NCI-H2107 (cell line): ENCODE results near the gene SEPTIN1.

ENCODE experiments used
- DNase-seq: peaks from one replicate; lab custom pipeline; 2025; lab: John Stamatoyannopoulos, UW

Gene SEPTIN1

GRCh38 chr16:30382111-30382881 lies at the start of gene SEPTIN1:
Gene SEPTIN1 (minus strand): TSS chr16:30382561. CDS start chr16:30382542, 19 bp downstream.
- DNase-seq: no peak

GRCh38 chr16:30430428-30430970 lies 48.1 kb upstream of the SEPTIN1 start:
- no peak for DNase-seq

- peak; percentile 98 for DNase-seq
These were observed 47.5 kb upstream of the SEPTIN1 start, which contains the start of gene DCTPP1 for GRCh38 chr16:30429678-30430427. Gene DCTPP1 (minus strand): TSS chr16:30430030. CDS start chr16:30429980, 50 bp downstream.

- DNase-seq: no peak
These were observed 47.0 kb upstream of the SEPTIN1 start for GRCh38 chr16:30429418-30429677.

- DNase-seq: no peak
These were observed 45.7 kb upstream of the SEPTIN1 start for GRCh38 chr16:30428055-30428454.

- DNase-seq: no peak
These were observed 38.6 kb upstream of the SEPTIN1 start for GRCh38 chr16:30421010-30421409.

GRCh38 chr16:30418350-30419181 lies 36.2 kb upstream of the SEPTIN1 start:
- no peak for DNase-seq

GRCh38 chr16:30417529-30418349 lies 35.4 kb upstream of the SEPTIN1 start:
- peak; percentile 86 for DNase-seq

- DNase-seq: no peak
These were observed 34.5 kb upstream of the SEPTIN1 start for GRCh38 chr16:30416624-30417528.

- no peak for DNase-seq
These were observed 33.8 kb upstream of the SEPTIN1 start for GRCh38 chr16:30416047-30416603.

GRCh38 chr16:30414159-30414558 lies 31.8 kb upstream of the SEPTIN1 start:
- DNase-seq: no peak

- no peak for DNase-seq
These were observed 30.9 kb upstream of the SEPTIN1 start for GRCh38 chr16:30413112-30413806.

- DNase-seq: peak; percentile 70
These were observed 27.0 kb upstream of the SEPTIN1 start for GRCh38 chr16:30409125-30410060.

- DNase-seq: no peak
These were observed 25.6 kb upstream of the SEPTIN1 start for GRCh38 chr16:30407804-30408534.

- peak; percentile 67 for DNase-seq
These were observed 24.9 kb upstream of the SEPTIN1 start, which contains the start of gene ZNF771 for GRCh38 chr16:30407102-30407803. Gene ZNF771 (plus strand): TSS chr16:30407606. CDS start chr16:30408054, 448 bp downstream.

GRCh38 chr16:30406795-30407101 lies 24.4 kb upstream of the SEPTIN1 start:
- no peak for DNase-seq
